Cerebellar nuclear complex (tissue), 1 donor: ENCODE data around the gene DPYD.

Source experiments
- DNase-seq, 2 experiments: peaks; one replicate each; lab custom pipeline; 2025; lab: John Stamatoyannopoulos, UW

Gene DPYD

DNA sequence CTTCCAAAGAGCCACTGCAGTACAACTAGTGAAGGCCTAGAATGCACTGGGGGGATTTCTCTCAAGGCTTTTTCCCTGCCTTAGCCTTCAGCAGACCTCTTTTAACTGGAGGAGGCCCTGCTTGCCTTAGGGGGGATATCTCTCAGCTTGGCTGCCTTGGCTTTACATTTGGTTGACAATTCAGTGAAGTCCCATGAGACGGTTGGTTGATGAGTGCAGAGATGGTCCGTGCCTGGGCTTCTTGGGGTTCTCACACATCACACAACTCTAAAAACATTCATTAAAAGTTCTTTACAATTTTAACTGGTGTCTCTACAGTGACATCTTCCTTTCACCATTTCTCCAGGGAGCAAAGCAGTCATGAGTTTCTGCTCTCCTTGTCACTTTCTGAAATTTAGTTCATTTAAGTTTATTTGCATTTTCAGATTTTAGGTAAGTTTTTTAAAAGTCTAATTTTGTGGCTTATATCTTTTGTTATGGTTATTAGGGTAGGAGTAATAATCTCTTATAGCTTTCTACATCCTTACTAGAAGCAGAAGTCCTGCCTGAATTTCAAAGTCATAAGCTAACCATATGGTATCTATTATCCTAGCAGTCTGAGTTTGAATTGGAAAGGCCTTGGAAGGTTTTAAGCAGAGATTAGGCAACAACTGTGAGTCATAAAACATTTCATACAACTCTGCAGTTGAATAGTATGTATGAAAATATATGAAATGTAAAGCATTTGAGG is 487.6 kb downstream of the DPYD start:
- no peak for DNase-seq

DNA sequence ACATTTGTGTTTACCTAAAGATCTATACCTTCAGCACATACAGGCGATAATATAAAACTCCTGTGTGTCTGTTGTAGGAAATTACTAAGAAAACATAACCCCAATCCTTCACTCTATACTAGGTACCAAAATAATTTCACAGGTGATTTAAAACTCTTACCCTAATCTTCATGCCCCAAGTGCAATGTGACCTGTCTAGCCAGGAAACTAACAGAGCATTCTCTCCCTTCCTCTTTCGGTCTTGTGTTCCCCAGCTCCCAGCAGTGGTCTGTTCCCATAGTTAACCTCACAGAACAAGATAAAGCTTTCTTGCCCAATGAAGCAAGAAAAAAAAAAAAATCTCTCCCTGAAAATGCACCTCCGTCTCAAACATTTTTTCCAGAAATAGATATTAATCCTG is 493.5 kb downstream of the DPYD start:
- DNase-seq: no peak

DNA sequence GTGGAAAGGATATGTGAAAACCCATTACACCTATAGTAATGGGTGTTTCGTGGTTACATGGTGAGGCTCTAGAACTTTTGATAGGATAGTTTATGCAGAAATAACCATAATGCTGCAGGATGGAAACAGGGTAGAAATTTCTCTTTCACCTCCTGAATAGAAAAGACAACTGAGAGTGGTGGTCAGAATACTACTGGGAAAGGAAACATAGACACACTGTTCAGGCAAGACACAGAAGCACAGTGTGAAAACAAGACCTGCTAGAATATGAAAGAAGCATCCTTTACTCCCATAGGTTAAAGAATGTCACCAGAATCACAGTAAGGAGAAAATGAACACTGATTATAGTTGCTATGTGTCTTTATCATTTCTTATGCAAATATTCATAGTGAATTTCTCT is 496.6 kb downstream of the DPYD start:
- no peak for DNase-seq

DNA sequence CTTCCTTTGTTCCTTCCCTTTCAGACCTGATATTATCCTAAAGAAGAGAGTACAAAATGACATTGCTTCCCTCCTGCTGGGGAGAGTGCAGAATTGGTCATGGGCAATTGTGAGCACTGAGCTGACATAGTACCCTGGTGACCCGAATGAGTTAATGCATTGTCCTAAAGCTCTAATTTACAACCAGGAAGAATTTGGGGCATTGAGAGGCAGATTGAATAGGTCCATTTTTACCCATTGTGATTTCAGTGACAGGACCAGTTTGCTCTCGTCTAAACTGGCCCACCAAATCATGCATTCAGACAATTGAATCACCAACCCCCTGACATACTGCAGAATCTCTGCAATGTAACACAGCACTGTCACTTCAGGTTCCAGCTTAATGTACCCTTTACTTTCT is 497.4 kb downstream of the DPYD start:
- DNase-seq: no peak

DNA sequence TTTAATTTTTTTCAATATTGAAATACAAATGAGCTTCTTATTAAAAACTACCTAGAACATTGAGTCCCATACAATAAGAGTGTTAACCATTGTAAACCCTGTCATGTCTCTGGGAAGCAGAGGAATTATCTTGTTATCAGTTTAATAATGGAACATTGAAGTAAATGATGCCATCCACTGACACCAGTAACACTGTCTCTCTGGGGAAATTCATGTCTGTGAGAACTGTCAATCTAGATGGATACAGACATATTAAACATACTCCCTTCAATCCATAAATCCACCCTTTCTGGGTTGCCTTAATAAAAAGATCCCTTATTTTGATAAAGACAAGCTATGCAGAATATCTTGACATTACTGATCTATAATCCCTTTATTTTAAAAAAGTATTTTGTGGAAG is 503.2 kb downstream of the DPYD start:
- DNase-seq: no peak

DNA sequence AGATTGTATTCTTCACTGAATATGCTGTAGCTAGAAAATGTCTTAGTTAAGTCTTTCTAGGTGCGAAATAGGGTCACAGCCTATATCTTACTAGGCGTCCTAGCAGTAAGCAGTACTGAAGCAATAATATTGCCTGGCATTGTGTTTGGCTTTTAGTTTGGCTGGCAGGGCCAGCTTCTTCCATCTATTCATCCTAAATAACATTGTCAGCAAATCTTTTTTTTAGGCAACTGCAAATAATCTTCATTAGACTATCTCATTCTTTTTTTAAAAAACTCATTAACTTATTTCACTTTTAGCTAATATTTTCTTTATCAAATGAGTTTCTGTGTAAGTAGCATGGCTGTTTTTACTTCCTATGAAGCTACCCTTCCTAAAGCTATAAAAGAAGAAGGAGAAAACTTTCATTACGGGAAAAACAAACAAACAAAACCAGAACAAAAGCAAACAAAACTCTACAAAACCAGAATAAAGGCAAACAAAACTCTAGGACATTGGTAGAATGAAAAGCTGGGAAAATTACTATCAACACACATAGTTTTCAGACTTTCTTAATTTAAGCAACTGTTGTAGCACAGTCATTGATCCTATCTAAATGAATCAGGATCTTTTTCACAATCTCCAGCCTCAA is 506.0 kb downstream of the DPYD start:
- DNase-seq: no peak

DNA sequence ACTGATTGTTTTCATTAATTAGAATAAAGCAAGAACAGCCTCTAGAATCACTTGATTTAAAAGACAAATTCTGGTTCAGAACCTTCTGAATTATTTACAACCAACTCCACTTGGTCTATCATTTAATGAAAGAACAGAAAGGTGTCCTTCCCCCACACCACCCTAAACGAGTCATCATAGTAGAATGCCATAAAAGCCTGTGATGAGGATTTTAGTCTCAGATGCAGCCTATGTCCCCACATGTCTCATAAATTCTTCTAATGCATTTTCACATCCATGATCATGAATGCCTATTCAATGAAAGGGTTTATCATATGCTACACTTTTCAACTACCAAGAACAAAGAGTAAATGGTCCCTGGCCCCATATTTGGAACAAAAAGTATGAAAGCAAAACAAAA is 508.1 kb downstream of the DPYD start:
- DNase-seq: no peak

DNA sequence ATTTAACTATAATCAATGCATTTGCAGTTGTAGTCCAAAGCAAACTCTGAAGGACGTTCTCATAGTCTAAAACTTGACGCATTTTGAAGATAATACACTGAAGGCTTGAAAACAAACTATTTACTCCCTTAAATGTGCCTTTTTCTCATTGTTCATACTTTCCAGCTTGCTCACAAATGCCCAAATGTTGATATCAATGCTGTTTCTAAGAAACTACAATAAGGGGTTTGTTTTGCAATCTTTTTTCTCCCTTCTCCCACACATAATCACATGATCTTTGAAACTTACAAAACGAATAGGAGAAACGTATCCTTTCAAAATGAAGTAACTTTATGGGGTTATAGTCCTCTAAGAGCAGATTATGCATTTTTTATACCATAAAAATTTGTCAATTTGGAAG is 508.7 kb downstream of the DPYD start:
- DNase-seq: no peak

DNA sequence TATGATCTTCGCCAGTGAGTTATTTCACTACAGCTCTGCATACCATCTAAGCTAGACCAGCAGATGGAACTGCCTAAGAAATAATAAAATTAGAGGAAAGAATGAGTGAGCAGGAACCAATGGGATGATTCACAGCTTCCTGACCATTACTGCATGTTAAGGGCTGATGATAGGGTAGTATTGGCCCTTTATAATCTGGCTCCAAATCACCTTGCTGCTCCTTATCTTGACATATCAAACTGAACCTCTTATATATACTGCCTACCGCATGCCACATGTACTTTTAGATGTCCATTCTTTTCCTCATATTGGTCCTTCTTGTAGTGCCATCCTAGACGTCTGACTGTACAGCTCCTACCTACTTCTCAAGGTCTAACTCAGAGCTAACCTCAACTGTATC is 524.4 kb downstream of the DPYD start:
- no peak for DNase-seq

DNA sequence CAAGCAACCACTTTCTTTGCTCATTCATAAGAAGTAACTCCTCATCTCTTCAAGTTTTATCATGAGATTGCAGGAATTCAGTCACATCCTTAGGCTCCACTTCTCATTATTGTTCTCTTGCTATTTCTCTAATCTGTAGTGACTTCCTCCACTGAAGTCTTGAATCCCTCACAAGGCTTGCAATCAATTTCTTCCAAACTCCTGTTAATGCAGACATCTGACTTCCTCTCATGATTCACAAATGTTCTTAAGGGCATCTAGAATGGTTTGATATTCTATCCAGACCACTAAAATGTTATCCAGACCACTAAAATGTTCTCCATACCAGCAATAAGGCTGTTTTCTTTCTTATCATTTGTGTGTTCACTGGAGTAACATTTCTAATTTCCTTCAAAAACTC is 528.1 kb downstream of the DPYD start:
- DNase-seq: no peak

DNA sequence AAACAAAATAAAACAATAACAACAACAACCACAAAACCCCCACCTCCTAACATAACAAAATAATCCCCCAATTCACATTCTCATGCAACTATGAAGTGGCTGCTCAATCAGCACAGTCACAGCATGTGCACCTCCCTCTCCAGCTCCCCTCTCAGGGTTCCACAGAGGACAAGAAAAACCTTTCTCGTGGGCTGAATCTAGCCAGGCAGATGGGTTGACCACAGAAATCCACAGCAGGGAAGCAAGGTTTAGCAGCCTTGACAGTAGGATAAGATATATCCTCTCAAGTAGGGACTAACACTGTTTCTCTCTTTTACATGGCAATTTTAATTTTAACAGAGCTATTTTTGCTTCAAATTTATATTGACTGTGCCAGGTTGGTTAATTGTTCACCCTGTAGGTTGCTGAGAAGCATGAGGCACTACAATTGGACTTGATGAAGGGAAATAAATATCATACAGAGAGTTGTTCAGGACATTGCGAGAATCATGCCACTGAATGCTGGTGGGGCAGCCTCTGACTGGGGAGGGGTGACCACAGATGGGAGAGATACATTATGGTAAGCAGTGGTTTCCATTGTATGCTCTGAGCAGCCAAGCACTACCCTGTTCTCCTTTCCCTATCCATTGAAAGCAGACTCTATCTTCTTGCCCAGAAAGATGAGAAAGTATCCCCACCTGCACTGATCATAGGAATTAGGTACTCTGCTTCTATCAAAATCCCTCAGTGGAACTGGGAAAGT is 535.1 kb downstream of the DPYD start:
- no peak for DNase-seq

DNA sequence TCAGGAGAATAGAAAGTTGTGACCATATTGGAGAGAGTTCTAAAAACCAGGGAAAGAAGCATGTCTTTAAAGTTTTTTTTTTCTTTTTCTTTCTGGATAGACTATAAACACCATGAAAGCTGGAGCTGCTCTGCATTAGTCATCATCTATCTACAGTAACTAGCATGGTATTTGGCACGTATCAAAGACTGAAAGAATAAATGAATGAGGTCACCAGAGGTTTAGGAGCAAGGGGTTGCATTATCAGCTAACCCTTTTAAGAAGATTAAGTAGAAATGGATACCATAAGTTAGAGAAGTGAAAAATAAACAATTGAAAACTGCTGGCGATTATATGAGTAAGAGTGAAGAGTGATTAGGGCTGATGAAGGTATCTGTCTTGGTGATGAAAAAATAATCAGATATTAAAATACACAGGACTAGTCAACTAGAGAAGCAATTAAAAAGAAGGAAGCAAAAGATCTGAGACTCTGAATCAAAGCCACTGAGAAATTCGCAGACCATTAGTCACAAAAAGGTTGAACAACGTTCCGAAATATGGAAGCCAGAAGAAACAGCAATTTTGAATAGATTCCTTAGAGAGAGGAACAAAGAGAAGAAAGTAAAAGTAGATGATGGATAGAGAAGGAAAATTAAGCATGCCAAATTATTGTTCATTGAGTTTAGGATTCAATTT is 536.4 kb downstream of the DPYD start:
- no peak for DNase-seq

DNA sequence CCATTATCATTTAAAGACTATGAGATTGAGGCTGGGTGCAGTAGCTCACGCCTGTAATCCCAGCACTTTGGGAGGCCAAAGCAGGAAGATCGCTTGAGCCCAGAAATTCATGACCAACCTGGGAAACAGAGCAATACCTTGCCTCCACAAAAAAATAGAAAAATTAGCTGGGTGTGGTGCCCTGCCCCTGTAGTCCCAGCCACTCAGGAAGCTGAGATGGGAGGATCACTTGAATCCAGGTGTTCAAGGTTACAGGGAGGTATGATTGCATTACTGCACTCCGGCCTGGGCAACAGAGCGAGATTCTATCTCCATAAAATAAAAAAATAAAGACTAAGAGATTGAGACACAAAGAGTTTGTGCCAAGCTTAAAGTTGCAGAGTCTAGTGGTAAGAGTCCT is 537.0 kb downstream of the DPYD start:
- no peak for DNase-seq

DNA sequence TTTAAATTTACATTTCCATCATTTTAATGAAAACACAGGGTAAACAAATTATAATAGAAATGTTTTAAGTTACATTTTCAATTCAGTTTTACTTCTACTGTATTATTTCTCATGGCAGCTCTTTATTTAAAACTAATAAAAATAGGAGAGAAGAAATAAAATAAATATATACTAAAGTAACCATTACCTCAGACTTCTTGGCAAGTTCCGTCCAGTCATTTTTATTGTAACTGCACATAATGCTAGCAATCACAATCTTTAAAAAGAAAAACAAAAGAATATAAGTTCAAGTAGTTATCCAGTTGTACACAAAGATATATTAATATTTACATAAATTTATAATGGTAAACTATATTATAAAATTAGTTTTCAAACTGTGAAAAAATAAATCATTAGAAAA is 538.6 kb downstream of the DPYD start:
- DNase-seq: no peak

DNA sequence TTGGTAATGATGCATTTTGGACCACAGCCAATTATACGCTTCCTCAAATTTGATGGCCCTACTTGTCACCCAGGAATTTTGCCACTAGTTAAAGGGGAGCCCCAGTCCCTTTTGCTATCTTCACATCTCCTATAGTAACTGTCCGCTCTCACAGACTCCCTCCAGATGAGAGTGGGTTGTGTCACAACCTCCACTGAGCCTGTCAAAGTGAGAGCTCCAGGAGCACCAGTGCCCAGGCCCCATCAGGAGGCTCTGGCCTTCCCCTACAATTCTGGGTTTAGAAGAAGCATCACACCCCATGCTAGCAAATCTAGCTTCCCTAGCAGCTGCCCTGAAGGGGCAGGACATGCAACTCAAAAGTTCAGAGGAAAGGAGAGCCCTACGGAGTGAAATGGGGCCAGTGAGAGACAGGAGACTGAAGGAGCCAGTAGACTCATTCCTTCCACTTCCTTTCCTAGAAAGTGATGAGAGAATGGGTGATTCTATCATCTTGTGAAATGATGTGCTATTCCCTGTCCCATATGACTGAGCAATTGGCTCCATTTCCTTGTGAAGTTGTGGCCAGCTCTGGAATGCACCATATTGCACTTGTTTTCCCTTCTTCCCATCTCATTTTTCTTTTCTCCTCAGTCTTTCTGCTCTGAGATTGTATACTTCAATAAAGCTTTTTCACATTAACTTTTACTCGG is 541.3 kb downstream of the DPYD start:
- DNase-seq: no peak

DNA sequence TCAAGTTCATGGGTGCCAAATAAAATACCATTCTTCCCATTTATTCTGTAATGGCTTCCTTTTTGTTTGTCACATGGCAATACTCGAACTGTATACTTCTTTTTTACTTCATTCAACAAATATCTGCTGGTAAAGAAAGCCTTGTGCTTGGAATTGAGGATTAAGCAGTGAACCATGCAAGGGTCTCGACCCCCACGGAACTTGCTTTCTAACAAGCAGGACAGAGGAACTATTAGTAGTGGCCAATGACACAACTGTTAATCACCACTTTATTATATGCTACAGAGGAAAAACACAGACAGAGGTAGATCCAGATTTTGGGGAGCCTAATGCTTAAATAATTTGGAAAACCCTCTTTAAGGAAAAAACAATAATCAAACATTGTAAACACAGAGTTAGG is 542.2 kb downstream of the DPYD start:
- no peak for DNase-seq

DNA sequence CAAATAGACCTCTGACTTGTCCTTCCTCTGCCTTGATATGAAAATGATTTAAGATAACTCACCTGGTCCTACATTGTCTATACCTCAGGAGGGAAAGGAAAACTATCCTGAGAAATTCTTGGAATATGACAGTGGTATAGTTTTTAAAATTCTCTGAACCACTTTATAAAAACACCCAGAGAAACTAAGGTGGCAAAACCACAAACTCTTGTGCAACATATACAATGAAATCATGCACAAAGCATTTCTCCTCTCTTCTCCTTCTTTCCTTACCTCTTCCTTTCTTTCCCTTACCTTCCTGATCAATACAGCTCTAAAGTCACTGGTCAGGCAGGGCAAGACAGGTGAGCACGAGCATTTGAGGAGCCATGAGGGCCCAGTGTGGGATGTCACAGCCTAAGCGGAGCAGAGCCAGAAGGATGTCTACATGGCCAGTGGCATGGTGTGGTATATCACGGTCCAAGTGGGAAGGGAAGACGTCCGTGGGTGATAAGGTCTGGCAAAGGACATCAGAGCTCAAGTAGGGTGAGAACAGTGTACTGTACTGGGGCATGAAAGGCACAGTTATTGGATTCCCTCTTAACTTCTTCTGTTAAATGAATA is 543.3 kb downstream of the DPYD start:
- DNase-seq: no peak

DNA sequence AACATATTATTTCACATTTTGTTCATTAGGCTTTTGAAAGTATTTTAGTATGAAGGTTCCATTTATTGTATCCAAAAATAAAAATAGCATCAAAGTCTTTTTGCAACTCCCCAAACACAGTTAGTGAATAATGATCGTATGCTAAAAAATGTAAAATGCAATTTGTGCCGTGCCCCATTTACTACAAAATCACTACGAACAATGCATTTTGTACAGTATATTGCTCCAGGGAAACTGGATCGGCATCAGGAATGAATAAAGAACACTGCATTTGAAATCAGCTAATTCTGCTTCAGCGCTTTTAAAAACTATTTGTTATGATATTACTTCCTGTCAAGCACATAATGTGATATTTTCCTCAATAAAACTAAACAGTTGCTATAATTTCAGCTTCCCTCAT is 547.8 kb downstream of the DPYD start:
- DNase-seq: no peak

DNA sequence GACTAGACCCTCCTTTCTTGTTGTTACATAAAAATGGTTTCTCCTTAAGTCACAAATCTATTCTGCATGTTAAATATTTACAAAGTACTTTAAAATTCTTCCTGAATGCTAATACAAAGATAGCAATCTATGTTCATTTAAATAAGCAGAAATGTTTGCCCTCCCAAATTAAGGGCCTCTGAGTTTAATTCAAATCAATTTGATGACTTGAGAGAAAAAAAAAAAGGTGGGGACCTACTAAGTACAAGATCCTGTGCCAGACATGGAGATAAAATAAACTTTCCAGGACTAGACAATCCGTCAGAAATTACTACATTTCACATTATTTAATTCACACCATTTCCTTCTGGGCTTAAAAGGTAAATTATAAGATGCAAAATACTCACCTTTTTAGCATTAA is 548.3 kb downstream of the DPYD start:
- DNase-seq: no peak

DNA sequence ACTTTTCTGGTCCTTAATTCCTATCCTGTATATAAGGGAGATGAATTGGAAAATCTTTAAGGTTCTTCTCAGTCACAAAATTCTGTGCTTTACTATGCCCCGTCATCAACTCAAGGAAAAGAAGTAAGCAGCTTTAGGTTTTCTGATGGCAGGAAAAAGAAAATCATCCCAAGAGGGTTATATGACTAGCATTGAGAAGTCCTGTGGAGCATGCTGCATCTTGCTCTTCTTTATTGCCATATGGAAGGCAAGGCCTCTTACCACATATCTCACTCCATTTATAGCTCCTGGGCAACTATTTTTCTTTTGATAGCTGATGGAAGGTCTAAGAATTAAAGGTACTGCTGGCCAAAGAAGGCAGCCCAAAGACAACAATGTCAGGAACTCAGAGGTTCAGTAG is 552.5 kb downstream of the DPYD start:
- no peak for DNase-seq

DNA sequence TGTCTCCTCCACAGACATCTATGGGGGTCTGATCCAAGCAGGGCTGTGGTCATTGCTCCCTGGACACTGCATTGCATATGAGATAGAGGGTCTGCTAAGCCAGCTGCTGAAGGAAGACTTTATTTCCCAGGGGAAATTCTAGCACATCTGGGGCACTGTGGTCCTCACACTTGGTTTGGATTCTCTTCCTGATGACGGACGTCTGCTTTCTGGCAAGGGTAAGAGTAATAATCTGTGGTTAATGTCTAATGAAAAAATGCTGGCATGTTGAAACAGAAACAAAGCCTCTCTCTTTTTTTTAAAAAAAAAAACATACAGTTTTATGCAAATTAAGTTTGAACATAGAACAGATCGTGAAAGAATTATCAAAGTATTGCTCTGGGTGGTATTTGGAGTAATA is 553.9 kb downstream of the DPYD start:
- DNase-seq: no peak

DNA sequence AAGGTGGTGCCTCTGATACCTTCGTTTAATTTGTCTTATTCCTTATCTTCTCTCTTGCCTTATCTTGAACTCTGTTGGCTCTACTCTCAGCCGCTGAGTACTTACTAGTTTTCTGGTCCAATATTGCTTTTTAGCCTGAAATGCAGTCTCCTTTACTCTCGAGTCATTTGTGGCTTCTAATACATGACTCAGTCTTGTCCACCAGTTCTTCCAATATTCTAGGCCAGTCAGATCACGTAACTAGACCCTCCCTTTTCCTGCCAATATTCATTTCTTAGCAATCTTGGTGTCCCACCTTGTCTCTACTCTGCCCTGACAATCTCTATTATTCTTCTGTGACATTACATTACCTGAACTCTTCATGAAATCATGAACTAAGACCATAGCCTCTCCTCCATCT is 555.8 kb downstream of the DPYD start:
- no peak for DNase-seq
